Activated T-cell treated with anti-CD3 and anti-CD28 coated beads, Interleukin-2, amount 50 U/mL, for 72 hours (primary cell): ENCODE data around the gene TRIM3. TPM values are rescaled to one million over a fixed set of nuclear protein-coding genes. Genes with fewer than 3 reads are reported as not detected.

Experiments
- ATAC-seq, 2 donors: fragments of 150-1000 bp; cut with Tn5 transposase; replicated peaks in 1 of 2; 2 replicates each; pipeline ENCODE4 v1.10.0; 2021; ENCODE audit warnings: moderate library complexity in 2 of 2, mild to moderate bottlenecking in 1 of 2
- DNase-seq, 2 donors: peaks; one replicate each; pipeline ENCODE4 v3.0.0; 2021 to 2022; ENCODE audit warnings: mixed read lengths in 1 of 2
- H3K27ac Mint-ChIP-seq: one replicate; pipeline ENCODE4 v1.8.0; 2022; ENCODE audit warnings: mild to moderate bottlenecking, moderate library complexity, mixed read lengths
- H3K27me3 Mint-ChIP-seq: one replicate; pipeline ENCODE4 v1.8.0; 2022; ENCODE audit warnings: low read depth, mixed read lengths
- H3K36me3 Mint-ChIP-seq, 2 donors: one replicate each; pipeline ENCODE4 v1.8.0; 2022; ENCODE audit warnings: mixed read lengths in 2 of 2, mild to moderate bottlenecking in 1 of 2; ENCODE audit not compliant: insufficient read depth in 2 of 2
- H3K4me1 Mint-ChIP-seq: one replicate; pipeline ENCODE4 v1.8.0; 2022; ENCODE audit warnings: low read depth, mixed read lengths
- H3K4me3 Mint-ChIP-seq, 2 donors: one replicate each; pipeline ENCODE4 v1.8.0; 2022; ENCODE audit warnings: mild to moderate bottlenecking in 2 of 2, mixed read lengths in 2 of 2, moderate library complexity in 2 of 2
- H3K9me3 Mint-ChIP-seq, 2 donors: one replicate each; pipeline ENCODE4 v1.8.0; 2022; ENCODE audit warnings: mixed read lengths in 2 of 2
- total RNA-seq, 2 donors: library from RNA; stranded (reverse); gene quantifications; one replicate each; pipeline ENCODE4 v1.2.3, GENCODE V29; 2022

The TRIM3 gene
- total RNA-seq, 2 donors from 2014 or later = 8.4 to 9.2 TPM

- Mint-ChIP-seq H3K27ac (no peak overlapping the region), H3K36me3 (no peaks in the 10 kb centered on the region), H3K9me3 (no peaks in the 10 kb centered on the region), H3K4me3 (no peak overlapping the region), H3K27me3 (no peaks in the 10 kb centered on the region), H3K4me1 (no peaks in the 10 kb centered on the region)
- peak; percentile 55 to 58 for DNase-seq
- ATAC-seq = peak; percentile 80 to 82
Observed at GRCh38 chr11:6443269-6444003, 30.3 kb downstream of the TRIM3 start.

GRCh38 chr11:6442441-6442840 lies 31.3 kb downstream of the TRIM3 start:
- no peaks in the 10 kb centered on the region for H3K9me3 Mint-ChIP-seq
- H3K36me3 Mint-ChIP-seq = no peaks in the 10 kb centered on the region
- no peaks in the 10 kb centered on the region for H3K4me1 Mint-ChIP-seq

DNA sequence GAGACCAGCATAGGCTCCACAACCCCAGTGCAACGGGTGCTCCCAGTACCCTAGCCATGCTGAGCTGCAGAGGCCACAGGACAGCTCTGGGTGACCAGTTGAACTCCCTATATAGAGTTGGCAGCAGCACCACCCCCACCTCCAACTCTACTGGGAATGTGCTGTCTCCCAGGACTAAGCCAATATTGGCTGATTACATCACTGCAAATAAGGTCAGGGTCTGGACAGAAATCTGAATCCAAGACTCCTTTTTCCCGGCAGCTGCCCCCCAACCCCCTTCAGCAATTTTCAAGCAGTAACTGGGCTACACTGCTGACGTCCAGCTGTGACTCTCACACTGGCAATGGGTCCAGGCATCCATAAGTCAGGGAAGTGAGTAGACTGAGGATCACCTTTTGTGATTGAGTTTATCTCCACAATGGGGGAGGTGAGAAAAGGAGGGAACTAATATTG lies 32.8 kb downstream of the TRIM3 start, which contains the start of gene HPX:
Gene HPX, minus strand, starts transcription at position 82 of the 453 bp plus-strand sequence. Its CDS starts 24 bp downstream, at position 58.
- Mint-ChIP-seq H3K27me3 (no peaks in the 10 kb centered on the region), H3K9me3 (no peaks in the 10 kb centered on the region), H3K27ac (no peak within 1 kb of the TSS), H3K36me3 (no peaks in the 10 kb centered on the region), H3K4me1 (peaks cover 2% of the 10 kb centered on the region), H3K4me3 (no peak within 1 kb of the TSS)
- no peak for DNase-seq
- no peak for ATAC-seq

More at GRCh38 chr11:6442441-6442840, 31.3 kb downstream of the TRIM3 start:
- Mint-ChIP-seq H3K4me3 (no peak overlapping the region), H3K27me3 (no peaks in the 10 kb centered on the region), H3K27ac (no peak overlapping the region)
- DNase-seq = no peak
- ATAC-seq = no peak

DNA sequence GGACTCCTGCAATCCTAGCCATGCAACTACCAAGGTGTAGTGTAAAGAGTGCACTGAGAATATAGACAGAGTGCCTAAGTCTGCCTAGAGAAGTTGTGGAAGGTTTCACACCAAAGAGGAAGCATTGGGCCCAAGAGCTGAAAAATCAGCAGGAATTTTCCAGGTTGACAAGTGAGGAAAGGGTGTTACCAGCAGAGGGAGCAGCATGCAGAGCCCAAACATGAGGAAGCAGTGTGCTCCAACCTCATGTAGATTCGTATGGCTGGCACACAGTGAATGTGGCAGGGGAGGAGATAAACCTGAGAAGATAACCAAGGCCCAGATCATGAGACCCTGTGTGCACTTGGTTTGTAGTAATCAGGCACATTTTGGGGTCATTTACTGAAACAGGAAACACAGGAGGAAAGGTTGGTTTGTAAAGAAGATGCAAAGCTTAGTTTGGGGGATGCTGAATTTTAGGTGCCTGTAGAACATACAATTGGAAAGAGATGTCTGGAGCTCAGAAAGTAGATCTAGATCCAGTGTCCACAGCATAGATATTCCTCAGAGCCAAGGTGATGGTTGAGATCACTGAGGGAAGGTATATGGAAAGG lies 34.7 kb downstream of the TRIM3 start:
- Mint-ChIP-seq H3K4me3 (no peak overlapping the region), H3K27ac (no peak overlapping the region), H3K9me3 (no peaks in the 10 kb centered on the region), H3K36me3 (no peaks in the 10 kb centered on the region), H3K27me3 (no peaks in the 10 kb centered on the region), H3K4me1 (peaks cover 7% of the 10 kb centered on the region)
- ATAC-seq = peak; percentile 45 to 49
- DNase-seq = peak; percentile 23 to 24

DNA sequence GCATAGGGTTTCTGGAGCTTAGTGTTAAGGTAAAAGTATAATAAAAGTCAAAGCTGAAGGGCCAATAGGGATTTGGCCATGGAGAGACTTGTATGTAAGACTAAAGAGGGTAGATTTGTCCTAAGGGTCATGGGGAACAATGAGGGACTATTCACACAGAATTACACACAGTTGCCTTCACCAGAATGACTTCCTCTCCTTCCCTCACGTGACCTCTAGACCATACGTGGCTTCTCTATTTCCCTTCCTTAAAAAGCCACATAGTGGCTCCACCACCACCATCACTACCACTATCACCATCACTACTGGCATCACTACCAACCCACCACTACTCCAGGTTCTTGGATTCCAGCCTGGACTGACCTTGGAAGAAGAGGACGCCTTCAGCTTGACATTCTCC lies 35.7 kb downstream of the TRIM3 start:
- DNase-seq (no peak), ATAC-seq (peak; percentile 42 to 60)
- no peaks in the 10 kb centered on the region for H3K27me3 Mint-ChIP-seq
- no peak overlapping the region for H3K4me3 Mint-ChIP-seq
- H3K36me3 Mint-ChIP-seq = no peaks in the 10 kb centered on the region
- no peaks in the 10 kb centered on the region for H3K9me3 Mint-ChIP-seq
- no peak overlapping the region for H3K27ac Mint-ChIP-seq
- H3K4me1 Mint-ChIP-seq = peaks cover 8% of the 10 kb centered on the region

DNA sequence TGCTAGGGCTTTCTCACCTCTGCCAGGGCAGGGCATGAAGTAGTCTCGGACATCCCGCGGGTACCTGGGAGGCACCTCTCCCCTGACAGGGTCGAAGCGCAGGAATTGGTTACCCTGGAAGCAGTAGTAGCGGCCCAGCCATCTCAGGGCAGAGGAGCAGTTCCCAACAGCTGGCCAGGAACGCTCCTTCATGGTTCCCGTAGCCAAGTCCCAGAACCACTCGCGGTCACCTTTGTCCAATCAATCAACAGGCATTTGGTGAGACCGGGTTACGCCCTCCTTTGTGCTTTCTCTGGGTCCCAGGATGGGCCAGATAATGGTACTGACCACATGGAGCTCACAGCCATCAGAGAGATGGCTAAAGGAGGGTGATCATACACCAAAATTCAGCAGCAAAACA lies 36.3 kb downstream of the TRIM3 start:
- DNase-seq (no peak), ATAC-seq (no peak)
- Mint-ChIP-seq H3K27ac (no peak overlapping the region), H3K4me1 (peaks cover 13% of the 10 kb centered on the region), H3K4me3 (no peak overlapping the region), H3K9me3 (no peaks in the 10 kb centered on the region), H3K27me3 (no peaks in the 10 kb centered on the region), H3K36me3 (no peaks in the 10 kb centered on the region)

DNA sequence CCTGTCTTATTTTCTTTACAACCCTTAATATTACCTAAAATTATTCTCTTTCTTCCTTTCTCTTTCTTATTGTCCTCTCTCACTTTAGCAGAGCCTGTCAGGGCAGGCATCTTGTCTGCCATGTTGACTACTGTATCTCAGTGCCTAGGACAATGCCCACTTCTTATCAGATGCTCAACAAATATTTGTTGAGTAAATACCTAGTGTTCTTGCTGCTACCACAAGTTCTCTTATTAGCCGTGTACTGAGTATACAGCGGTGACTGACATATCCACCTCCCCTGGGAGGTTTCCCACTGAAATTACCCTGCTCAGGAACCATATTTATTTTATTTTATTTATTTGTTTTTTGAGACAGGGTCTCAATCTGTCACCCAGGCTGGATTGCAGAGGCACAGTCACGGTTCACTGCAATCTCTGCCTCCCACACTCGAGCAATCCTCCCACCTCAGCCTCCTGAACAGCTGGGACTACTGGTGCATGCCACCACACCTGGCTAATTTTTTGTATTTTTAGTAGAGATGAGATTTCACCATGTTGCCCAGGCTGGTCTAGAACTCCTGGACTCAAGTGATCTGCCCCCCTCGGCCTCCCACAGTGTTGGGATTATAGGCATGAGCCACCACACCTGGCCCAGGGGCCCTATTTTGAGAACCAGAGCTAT lies 39.6 kb downstream of the TRIM3 start:
- Mint-ChIP-seq H3K27ac (no peak overlapping the region), H3K9me3 (no peaks in the 10 kb centered on the region), H3K4me3 (no peak overlapping the region), H3K4me1 (peaks cover 13% of the 10 kb centered on the region), H3K27me3 (no peaks in the 10 kb centered on the region), H3K36me3 (no peaks in the 10 kb centered on the region)
- no peak for ATAC-seq
- DNase-seq = no peak

- DNase-seq (no peak), ATAC-seq (no peak)
- Mint-ChIP-seq H3K36me3 (no peaks in the 10 kb centered on the region), H3K9me3 (no peaks in the 10 kb centered on the region), H3K27ac (no peak overlapping the region), H3K27me3 (no peaks in the 10 kb centered on the region), H3K4me1 (peaks cover 13% of the 10 kb centered on the region), H3K4me3 (no peak overlapping the region)
Observed at GRCh38 chr11:6431861-6432260, 41.9 kb downstream of the TRIM3 start.

DNA sequence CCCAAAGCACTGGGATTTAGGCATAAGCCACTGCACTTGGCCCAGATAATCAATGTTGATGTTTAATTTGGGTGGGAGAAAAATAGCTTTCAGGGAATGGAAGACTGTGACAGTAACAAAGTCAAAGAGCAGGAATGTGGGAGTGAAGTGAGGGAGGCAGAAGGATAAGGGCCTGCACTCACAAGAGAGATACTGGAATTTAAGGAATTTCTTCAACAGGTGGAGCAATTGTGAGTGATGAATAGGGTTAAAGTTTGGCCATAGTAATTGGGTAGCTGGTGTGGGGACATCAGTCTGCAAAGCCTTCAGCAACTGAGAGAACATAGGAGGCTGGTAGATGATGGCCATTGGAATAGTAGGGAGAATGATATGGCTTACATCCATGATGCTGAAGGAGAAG lies 46.2 kb downstream of the TRIM3 start:
- ATAC-seq (no peak), DNase-seq (no peak)
- Mint-ChIP-seq H3K4me3 (no peak overlapping the region), H3K27me3 (peaks cover 13% of the 10 kb centered on the region), H3K4me1 (no peaks in the 10 kb centered on the region), H3K36me3 (no peaks in the 10 kb centered on the region), H3K27ac (no peak overlapping the region), H3K9me3 (peaks cover 0 to 1% of the 10 kb centered on the region in 2 donors)

GRCh38 chr11:6420677-6421076 lies 53.1 kb downstream of the TRIM3 start:
- Mint-ChIP-seq H3K36me3 (peaks cover 0 to 1% of the 10 kb centered on the region in 2 donors), H3K4me3 (no peak overlapping the region), H3K9me3 (peaks cover 0 to 1% of the 10 kb centered on the region in 2 donors), H3K27ac (no peak overlapping the region), H3K4me1 (peaks cover 9% of the 10 kb centered on the region), H3K27me3 (peaks cover 20% of the 10 kb centered on the region)
- ATAC-seq (no peak), DNase-seq (no peak)

GRCh38 chr11:6419009-6419631 lies 54.6 kb downstream of the TRIM3 start, which contains the start of gene APBB1:
TSS of gene APBB1 (minus strand) at chr11:6419094. CDS start at chr11:6411347, 7,747 bp downstream.
- Mint-ChIP-seq H3K27me3 (peaks cover 20% of the 10 kb centered on the region), H3K4me1 (peaks cover 9% of the 10 kb centered on the region), H3K27ac (peak within 1 kb of the TSS; percentile 47), H3K36me3 (peaks cover 0 to 1% of the 10 kb centered on the region in 2 donors), H3K9me3 (peaks cover 0 to 1% of the 10 kb centered on the region in 2 donors), H3K4me3 (peak within 1 kb of the TSS; percentile 79 to 86)
- DNase-seq (peak; percentile 73 to 83), ATAC-seq (peak; percentile 73 to 76)

- peak overlapping the region; percentile 38 for H3K27ac Mint-ChIP-seq
Observed at GRCh38 chr11:6418557-6419008, 55.2 kb downstream of the TRIM3 start.

More at GRCh38 chr11:6418557-6419008, 55.2 kb downstream of the TRIM3 start:
- Mint-ChIP-seq H3K4me3 (no peak overlapping the region), H3K9me3 (peaks cover 0 to under 1% of the 10 kb centered on the region in 2 donors), H3K36me3 (peaks cover 0 to 1% of the 10 kb centered on the region in 2 donors), H3K4me1 (peaks cover 9% of the 10 kb centered on the region), H3K27me3 (peaks cover 17% of the 10 kb centered on the region)
- ATAC-seq (no peak), DNase-seq (peak in 1 of 2 donors; percentile 29)
